Activated T-cell treated with anti-CD3 and anti-CD28 coated beads, Interleukin-2, amount 50 U/mL, for 24 hours (primary cell): ENCODE results near the gene TMEM132C.

Experiments
- DNase-seq: peaks from one replicate; pipeline ENCODE4 v3.0.0-alpha.2; 2020
- H3K27ac Mint-ChIP-seq: 2 replicates; pipeline ENCODE4 v1.8.0; 2020; ENCODE audit warnings: mild to moderate bottlenecking, mixed read lengths
- H3K27me3 Mint-ChIP-seq: 2 replicates; pipeline ENCODE4 v1.8.0; 2020; ENCODE audit warnings: mixed read lengths
- H3K36me3 Mint-ChIP-seq: 2 replicates; pipeline ENCODE4 v1.8.0; 2020; ENCODE audit warnings: low read depth, mixed read lengths
- H3K4me1 Mint-ChIP-seq: 2 replicates; pipeline ENCODE4 v1.8.0; 2020; ENCODE audit warnings: low read depth, mixed read lengths
- H3K4me3 Mint-ChIP-seq: 2 replicates; pipeline ENCODE4 v1.8.0; 2020; ENCODE audit warnings: mild to moderate bottlenecking, moderate library complexity, mixed read lengths
- H3K9me3 Mint-ChIP-seq: 2 replicates; pipeline ENCODE4 v1.8.0; 2020; ENCODE audit warnings: mixed read lengths

The TMEM132C gene

GRCh38 chr12:128339126-128339520 is 72.2 kb downstream of the TMEM132C start:
- no peak for DNase-seq
- no peak overlapping the region for H3K27ac Mint-ChIP-seq
- peaks cover 3% of the 10 kb centered on the region for H3K27me3 Mint-ChIP-seq
- peaks cover 5% of the 10 kb centered on the region for H3K9me3 Mint-ChIP-seq
- H3K36me3 Mint-ChIP-seq, result no peaks in the 10 kb centered on the region
- no peak overlapping the region for H3K4me3 Mint-ChIP-seq
- no peaks in the 10 kb centered on the region for H3K4me1 Mint-ChIP-seq

GRCh38 chr12:128339631-128340030 is 72.7 kb downstream of the TMEM132C start:
- peaks cover 9% of the 10 kb centered on the region for H3K9me3 Mint-ChIP-seq
- H3K27ac Mint-ChIP-seq, result no peak overlapping the region
- H3K36me3 Mint-ChIP-seq, result no peaks in the 10 kb centered on the region
- peaks cover 3% of the 10 kb centered on the region for H3K27me3 Mint-ChIP-seq
- no peak for DNase-seq
- H3K4me3 Mint-ChIP-seq, result no peak overlapping the region
- no peaks in the 10 kb centered on the region for H3K4me1 Mint-ChIP-seq

GRCh38 chr12:128353301-128353700 is 86.3 kb downstream of the TMEM132C start:
- no peaks in the 10 kb centered on the region for H3K4me1 Mint-ChIP-seq
- H3K36me3 Mint-ChIP-seq, result no peaks in the 10 kb centered on the region
- no peak overlapping the region for H3K4me3 Mint-ChIP-seq
- peaks cover 18% of the 10 kb centered on the region for H3K9me3 Mint-ChIP-seq
- H3K27me3 Mint-ChIP-seq, result peaks cover 15% of the 10 kb centered on the region
- no peak for DNase-seq
- H3K27ac Mint-ChIP-seq, result no peak overlapping the region

DNA sequence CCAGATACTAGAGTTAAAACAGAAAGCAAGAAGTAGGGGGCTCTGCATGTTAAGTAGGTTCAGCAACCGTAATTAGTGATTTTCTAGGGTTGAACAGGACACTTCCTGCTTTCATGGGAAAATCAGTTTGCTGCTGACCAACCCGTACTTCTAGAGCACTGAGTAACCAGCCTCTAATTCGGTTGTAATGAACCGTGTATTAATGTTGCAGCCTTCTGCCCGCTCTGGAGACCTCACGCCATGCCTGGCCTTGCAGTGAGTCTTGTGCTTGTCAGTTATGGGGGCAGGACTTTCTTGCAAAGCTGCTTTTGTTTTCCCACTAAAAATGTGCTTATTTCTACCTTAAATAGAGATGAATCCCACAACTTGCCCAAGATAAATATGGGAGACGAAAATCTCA is 89.6 kb downstream of the TMEM132C start:
- H3K4me1 Mint-ChIP-seq, result no peaks in the 10 kb centered on the region
- DNase-seq, result no peak
- no peaks in the 10 kb centered on the region for H3K36me3 Mint-ChIP-seq
- H3K9me3 Mint-ChIP-seq, result peaks cover 16% of the 10 kb centered on the region
- H3K27ac Mint-ChIP-seq, result no peak overlapping the region
- no peak overlapping the region for H3K4me3 Mint-ChIP-seq
- H3K27me3 Mint-ChIP-seq, result peaks cover 15% of the 10 kb centered on the region

- Mint-ChIP-seq H3K27me3 (peaks cover 28% of the 10 kb centered on the region), H3K36me3 (no peaks in the 10 kb centered on the region), H3K4me3 (no peak overlapping the region), H3K9me3 (no peaks in the 10 kb centered on the region), H3K4me1 (peaks cover 5% of the 10 kb centered on the region), H3K27ac (no peak overlapping the region)
- DNase-seq, result no peak
Measured at GRCh38 chr12:128361400-128361995, 94.5 kb downstream of the TMEM132C start.

GRCh38 chr12:128365032-128365431 is 98.1 kb downstream of the TMEM132C start:
- H3K27me3 Mint-ChIP-seq, result peaks cover 34% of the 10 kb centered on the region
- no peaks in the 10 kb centered on the region for H3K36me3 Mint-ChIP-seq
- H3K9me3 Mint-ChIP-seq, result no peaks in the 10 kb centered on the region

GRCh38 chr12:128365651-128366231 is 98.8 kb downstream of the TMEM132C start:
- no peak for DNase-seq
- H3K27me3 Mint-ChIP-seq, result peaks cover 34% of the 10 kb centered on the region
- no peaks in the 10 kb centered on the region for H3K9me3 Mint-ChIP-seq
- no peak overlapping the region for H3K4me3 Mint-ChIP-seq
- H3K36me3 Mint-ChIP-seq, result no peaks in the 10 kb centered on the region
- H3K27ac Mint-ChIP-seq, result no peak overlapping the region
- H3K4me1 Mint-ChIP-seq, result peaks cover 5% of the 10 kb centered on the region

More at GRCh38 chr12:128365032-128365431, 98.1 kb downstream of the TMEM132C start:
- no peak overlapping the region for H3K4me3 Mint-ChIP-seq
- peaks cover 5% of the 10 kb centered on the region for H3K4me1 Mint-ChIP-seq
- no peak for DNase-seq
- no peak overlapping the region for H3K27ac Mint-ChIP-seq

DNA sequence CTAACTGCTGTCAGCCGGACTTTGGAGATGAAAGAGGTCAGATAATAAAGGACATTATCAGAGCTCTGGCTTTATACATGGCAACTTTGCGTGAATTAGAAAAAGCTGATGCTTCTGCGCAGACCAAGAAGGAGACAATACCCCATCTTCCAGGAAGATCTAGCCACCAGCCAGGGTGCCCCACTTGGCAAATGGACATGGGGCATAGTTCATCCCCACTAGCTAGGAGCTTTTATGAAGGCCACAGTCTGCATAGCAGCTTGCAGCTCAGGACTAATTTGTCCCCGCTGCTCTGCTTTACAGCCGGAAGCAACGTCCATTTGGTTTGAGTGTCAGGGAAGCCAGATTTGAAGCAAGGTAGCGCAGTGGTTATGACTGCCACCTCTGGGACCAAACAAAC is 101.0 kb downstream of the TMEM132C start:
- Mint-ChIP-seq H3K36me3 (no peaks in the 10 kb centered on the region), H3K9me3 (no peaks in the 10 kb centered on the region), H3K4me3 (no peak overlapping the region), H3K27me3 (peaks cover 34% of the 10 kb centered on the region), H3K27ac (no peak overlapping the region), H3K4me1 (peaks cover 5% of the 10 kb centered on the region)
- DNase-seq, result no peak

DNA sequence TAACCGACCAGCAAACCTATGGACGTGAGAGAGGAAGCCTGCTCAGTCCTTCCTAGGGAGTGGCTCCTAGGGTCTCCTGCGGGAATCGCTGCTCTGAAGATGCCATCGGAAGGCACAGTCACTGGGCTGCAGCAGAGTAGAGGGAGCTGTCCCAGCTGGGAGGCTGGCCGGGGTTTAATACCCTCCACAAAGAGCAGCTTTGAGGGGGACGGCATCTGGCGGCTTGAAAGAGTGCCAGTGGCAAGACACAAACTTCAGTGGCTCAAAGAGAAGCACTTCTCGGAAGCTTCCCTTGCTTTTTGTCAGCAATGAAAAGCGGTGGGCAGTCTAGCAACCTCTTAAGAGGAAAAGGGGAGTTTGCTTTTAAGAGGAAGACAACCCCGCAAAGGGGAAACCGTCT is 114.6 kb downstream of the TMEM132C start:
- no peak for DNase-seq
- no peak overlapping the region for H3K4me3 Mint-ChIP-seq
- peaks cover 6% of the 10 kb centered on the region for H3K9me3 Mint-ChIP-seq
- peaks cover 6% of the 10 kb centered on the region for H3K27me3 Mint-ChIP-seq
- H3K27ac Mint-ChIP-seq, result no peak overlapping the region
- no peaks in the 10 kb centered on the region for H3K36me3 Mint-ChIP-seq
- no peaks in the 10 kb centered on the region for H3K4me1 Mint-ChIP-seq

DNA sequence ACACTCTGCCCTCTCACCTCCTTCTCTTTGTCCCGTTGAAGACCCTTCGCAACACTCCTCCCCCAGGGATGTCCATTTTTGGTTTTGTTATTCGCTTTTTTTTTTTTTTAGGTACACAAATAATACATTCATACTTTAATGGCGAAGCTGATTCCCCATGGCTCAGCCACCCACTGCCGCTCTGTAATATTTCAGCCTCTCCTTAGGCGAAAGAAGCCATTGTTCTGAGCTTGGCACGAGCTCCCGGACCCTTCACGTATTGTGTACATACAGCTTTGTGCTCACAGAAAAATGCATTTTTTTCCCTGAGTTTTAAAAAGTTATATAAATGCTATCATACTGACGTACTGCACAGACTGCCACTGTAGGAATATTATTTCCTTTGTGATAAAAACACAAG is 115.0 kb downstream of the TMEM132C start:
- Mint-ChIP-seq H3K4me1 (no peaks in the 10 kb centered on the region), H3K27me3 (peaks cover 6% of the 10 kb centered on the region), H3K4me3 (no peak overlapping the region), H3K36me3 (no peaks in the 10 kb centered on the region), H3K9me3 (peaks cover 6% of the 10 kb centered on the region), H3K27ac (no peak overlapping the region)
- no peak for DNase-seq

DNA sequence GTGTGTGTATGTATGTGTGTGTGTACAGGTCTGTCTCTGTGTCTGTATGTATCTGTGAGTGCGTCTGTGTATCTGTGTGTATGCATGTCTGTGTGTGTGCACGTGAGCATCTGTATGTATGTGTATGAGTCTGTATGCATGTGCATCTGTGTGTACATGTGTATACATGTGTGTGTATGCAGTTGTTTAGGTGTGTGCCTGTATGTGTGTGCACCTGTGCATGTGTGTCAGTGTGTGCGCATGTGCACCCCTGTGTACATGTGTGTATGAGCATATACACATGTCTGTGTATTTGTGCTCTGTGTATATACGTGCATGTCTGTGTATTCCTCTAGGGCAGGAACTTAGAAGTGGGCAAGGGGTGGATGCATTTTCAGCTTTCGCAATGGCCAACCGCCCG is 116.0 kb downstream of the TMEM132C start:
- DNase-seq, result no peak
- Mint-ChIP-seq H3K4me1 (no peaks in the 10 kb centered on the region), H3K27ac (no peak overlapping the region), H3K4me3 (no peak overlapping the region), H3K9me3 (peaks cover 6% of the 10 kb centered on the region), H3K27me3 (peaks cover 6% of the 10 kb centered on the region), H3K36me3 (no peaks in the 10 kb centered on the region)

GRCh38 chr12:128383357-128383937 is 116.5 kb downstream of the TMEM132C start:
- Mint-ChIP-seq H3K36me3 (no peaks in the 10 kb centered on the region), H3K27ac (no peak overlapping the region), H3K27me3 (peaks cover 6% of the 10 kb centered on the region), H3K4me3 (no peak overlapping the region), H3K9me3 (peaks cover 5% of the 10 kb centered on the region), H3K4me1 (no peaks in the 10 kb centered on the region)
- DNase-seq, result no peak

- no peaks in the 10 kb centered on the region for H3K36me3 Mint-ChIP-seq
- DNase-seq, result no peak
- no peaks in the 10 kb centered on the region for H3K4me1 Mint-ChIP-seq
- no peak overlapping the region for H3K4me3 Mint-ChIP-seq
- peaks cover 6% of the 10 kb centered on the region for H3K27me3 Mint-ChIP-seq
- no peaks in the 10 kb centered on the region for H3K9me3 Mint-ChIP-seq
- no peak overlapping the region for H3K27ac Mint-ChIP-seq
Measured at GRCh38 chr12:128385736-128386135, 118.8 kb downstream of the TMEM132C start.

DNA sequence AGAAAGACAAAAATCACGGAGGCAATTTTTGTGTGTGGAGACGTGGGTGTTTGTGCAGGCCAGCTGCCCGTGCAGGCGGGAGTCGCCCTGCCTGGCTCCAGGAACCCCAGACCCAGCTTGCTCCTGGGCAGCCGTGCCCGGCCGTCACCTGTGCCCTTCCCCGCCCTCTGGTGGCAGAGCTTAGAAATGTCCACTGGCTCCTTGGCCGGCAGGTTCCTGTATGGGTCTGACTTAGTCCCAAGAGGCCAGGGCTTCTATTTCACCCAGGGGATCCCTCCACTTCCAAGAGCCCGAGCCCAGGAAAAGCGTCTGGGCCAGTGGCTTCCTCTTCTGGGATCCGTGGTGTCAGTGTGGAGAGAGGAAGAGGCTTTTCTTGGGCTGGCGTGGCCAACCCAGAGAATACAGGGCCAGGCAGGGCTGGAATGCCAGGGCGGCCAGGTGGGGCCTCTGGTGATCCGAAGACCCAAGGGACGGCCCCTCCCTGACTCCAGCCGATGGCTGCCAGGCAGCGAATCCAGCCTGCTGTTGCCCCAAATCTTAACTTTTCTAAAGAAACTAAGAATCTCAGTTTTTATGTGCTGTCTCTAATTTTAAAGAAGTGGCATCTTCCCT is 120.9 kb downstream of the TMEM132C start:
- Mint-ChIP-seq H3K27ac (no peak overlapping the region), H3K4me3 (no peak overlapping the region), H3K4me1 (no peaks in the 10 kb centered on the region), H3K36me3 (no peaks in the 10 kb centered on the region), H3K27me3 (peaks cover 2% of the 10 kb centered on the region), H3K9me3 (peaks cover 3% of the 10 kb centered on the region)
- no peak for DNase-seq

GRCh38 chr12:128388461-128389000 is 121.6 kb downstream of the TMEM132C start:
- Mint-ChIP-seq H3K9me3 (peaks cover 3% of the 10 kb centered on the region), H3K27me3 (no peaks in the 10 kb centered on the region), H3K4me1 (no peaks in the 10 kb centered on the region), H3K4me3 (no peak overlapping the region), H3K36me3 (no peaks in the 10 kb centered on the region), H3K27ac (no peak overlapping the region)
- DNase-seq, result no peak
